Body of pancreas (tissue), 4 donors: ENCODE data around the gene SV2B.

Experiments
- CTCF ChIP-seq, 7 experiments: fragments of 450-650 bp in 4 of 7; fragments of 200-600 bp in 3 of 7; sonication (generic) in 3 of 7; IDR thresholded peaks; one replicate each; pipeline ENCODE4 v1.5.1; 2016 to 2019; ENCODE audit warnings: antibody characterized with exemption in 7 of 7
- POLR2A ChIP-seq, 3 donors: fragments of 450-650 bp; IDR thresholded peaks; one replicate each; pipeline ENCODE4 v1.6.1; 2016; ENCODE audit warnings: antibody characterized with exemption in 3 of 3, mild to moderate bottlenecking in 2 of 3

GRCh38 chr15:91304210-91304609 lies 204.2 kb downstream of the SV2B start:
- TF ChIP-seq CTCF (IDR thresholded peaks at IDR 0.05): no peak
- no peak for TF ChIP-seq POLR2A (IDR thresholded peaks at IDR 0.05)
